Measurements from ENCODE around the gene TULP4.

DNA sequence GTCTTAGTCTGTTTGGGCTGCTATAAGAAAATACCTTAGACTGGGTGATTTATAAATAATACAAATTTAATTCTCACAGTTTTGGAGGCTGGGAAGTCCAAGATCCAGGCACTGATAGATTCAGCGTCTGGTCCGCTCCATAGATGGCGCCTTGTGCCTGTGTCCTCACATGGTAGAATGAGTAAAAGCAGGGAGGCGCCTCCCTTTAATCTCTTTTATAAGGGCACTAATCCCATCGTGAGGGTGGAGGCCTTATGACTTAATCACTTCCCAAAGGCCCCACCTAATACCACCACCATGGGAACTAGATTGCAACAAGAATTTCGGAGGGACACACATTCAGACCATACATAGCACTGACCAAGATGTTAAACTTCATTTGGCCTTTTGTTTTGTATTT is 156.4 kb downstream of the TULP4 start:
- TF ChIP-seq FOXP2 (optimal IDR thresholded peaks at IDR 0.05; ENCODE audit: control extremely low read depth, extremely low read length, insufficient read depth) (no peak), EZH2 (IDR thresholded peaks at IDR 0.05) (no peak)

Measured in SK-N-MC (cell line).